Measurements from ENCODE around the gene MEFV.
"Not testable (repeated sequence)": the region's sequence is repeated elsewhere in the genome, so short reads cannot be mapped to it uniquely, and the experiment has no call there.

MEFV gene

GRCh38 chr16:3215601-3216262 lies 40.7 kb downstream of the MEFV start:
- DNase-seq, result no peak

- DNase-seq, result no peak
Measured at GRCh38 chr16:3214904-3215600, 41.4 kb downstream of the MEFV start.

GRCh38 chr16:3212567-3212966 lies 43.9 kb downstream of the MEFV start:
- DNase-seq, result no peak

- DNase-seq, result no peak
Measured at GRCh38 chr16:3212006-3212405, 44.4 kb downstream of the MEFV start.

- DNase-seq, result no peak
Measured at GRCh38 chr16:3207086-3207953, 49.1 kb downstream of the MEFV start.

GRCh38 chr16:3205939-3206338 lies 50.5 kb downstream of the MEFV start:
- DNase-seq, result not testable (repeated sequence)

GRCh38 chr16:3202903-3203539 lies 53.4 kb downstream of the MEFV start:
- no peak for DNase-seq

- DNase-seq, result no peak
Measured at GRCh38 chr16:3198334-3199072, 57.9 kb downstream of the MEFV start.

- not testable (repeated sequence) for DNase-seq
Measured at GRCh38 chr16:3197694-3198333, 58.6 kb downstream of the MEFV start.

- no peak for DNase-seq
Measured at GRCh38 chr16:3195975-3196374, 60.5 kb downstream of the MEFV start.

GRCh38 chr16:3194792-3195191 lies 61.6 kb downstream of the MEFV start:
- DNase-seq, result no peak

- DNase-seq, result no peak
Measured at GRCh38 chr16:3193221-3194212, 62.9 kb downstream of the MEFV start.

- no peak for DNase-seq
Measured at GRCh38 chr16:3192476-3193019, 63.9 kb downstream of the MEFV start.
